GM23338 (cell line): ENCODE data around the gene NCKAP5. TPM values are rescaled to one million over a fixed set of nuclear protein-coding genes. Genes with fewer than 3 reads are reported as not detected.

Experiments
- ATAC-seq: fragments of 200-7000 bp; cut with Tn5 transposase; 3 replicates; pipeline ENCODE4 v1.9.1; 2020
- DNase-seq: peaks from one replicate; pipeline ENCODE4 v3.0.0-alpha.2; 2015; ENCODE audit warnings: low spot score
- H2AFZ ChIP-seq: fragments of 200-600 bp; sonication (generic); 2 replicates; pipeline ENCODE4 v1.8.0; 2016; ENCODE audit warnings: antibody characterized with exemption, mild to moderate bottlenecking, moderate library complexity
- H3F3A ChIP-seq: fragments of 200-600 bp; sonication (generic); replicated peaks from 2 replicates; pipeline ENCODE4 v1.8.0; 2017; ENCODE audit warnings: antibody characterized with exemption, mixed run types, low read depth
- H3K27ac ChIP-seq: fragments of 200-600 bp; sonication (generic); 2 replicates; pipeline ENCODE4 v1.6.1; 2016; ENCODE audit warnings: low read depth
- H3K27me3 ChIP-seq: fragments of 200-600 bp; sonication (generic); 2 replicates; pipeline ENCODE4 v1.8.0; 2016; ENCODE audit warnings: mild to moderate bottlenecking, mixed run types, moderate library complexity; ENCODE audit not compliant: insufficient read depth
- H3K36me3 ChIP-seq: fragments of 200-600 bp; sonication (generic); 2 replicates; pipeline ENCODE4 v1.8.0; 2016; ENCODE audit warnings: mild to moderate bottlenecking; ENCODE audit not compliant: insufficient read depth
- H3K4me1 ChIP-seq: fragments of 200-600 bp; sonication (generic); 2 replicates; pipeline ENCODE4 v1.8.0; 2016; ENCODE audit warnings: mild to moderate bottlenecking, moderate library complexity; ENCODE audit not compliant: insufficient read depth
- H3K4me2 ChIP-seq: fragments of 200-600 bp; sonication (generic); 2 replicates; pipeline ENCODE4 v1.7.1; 2017; ENCODE audit warnings: mixed run types
- H3K4me3 ChIP-seq: fragments of 200-600 bp; sonication (generic); 2 replicates; pipeline ENCODE4 v1.6.1; 2016; ENCODE audit warnings: mixed run types
- H3K79me2 ChIP-seq: fragments of 200-600 bp; sonication (generic); replicated peaks from 2 replicates; pipeline ENCODE4 v1.8.0; 2017; ENCODE audit warnings: mild to moderate bottlenecking; ENCODE audit not compliant: insufficient read depth
- H3K9me2 ChIP-seq: fragments of 200-600 bp; sonication (generic); 2 replicates; pipeline ENCODE4 v1.8.0; 2017; ENCODE audit not compliant: insufficient read depth
- H4K20me1 ChIP-seq: fragments of 200-600 bp; sonication (generic); replicated peaks from 2 replicates; pipeline ENCODE4 v1.8.0; 2017; ENCODE audit warnings: mild to moderate bottlenecking; ENCODE audit not compliant: insufficient read depth
- H3K27ac Mint-ChIP-seq: 2 replicates; pipeline ENCODE4 v1.8.0; 2020; ENCODE audit warnings: inconsistent platforms, mild to moderate bottlenecking, moderate library complexity, mixed read lengths
- H3K27me3 Mint-ChIP-seq: 3 replicates; pipeline ENCODE4 v1.8.0; 2022; ENCODE audit warnings: low read depth, mild to moderate bottlenecking, moderate library complexity, mixed read lengths, inconsistent platforms; ENCODE audit not compliant: insufficient read depth, poor library complexity
- H3K36me3 Mint-ChIP-seq: 3 replicates; pipeline ENCODE4 v1.8.0; 2021; ENCODE audit warnings: low read depth, mild to moderate bottlenecking, inconsistent platforms, moderate library complexity, mixed read lengths
- H3K4me1 Mint-ChIP-seq: 3 replicates; pipeline ENCODE4 v1.8.0; 2020; ENCODE audit warnings: mild to moderate bottlenecking, inconsistent platforms, mixed read lengths
- H3K4me3 Mint-ChIP-seq: 3 replicates; pipeline ENCODE4 v1.8.0; 2021; ENCODE audit warnings: moderate library complexity, mild to moderate bottlenecking, inconsistent platforms, mixed read lengths
- H3K9me3 Mint-ChIP-seq: 3 replicates; pipeline ENCODE4 v1.8.0; 2020; ENCODE audit warnings: moderate library complexity, mild to moderate bottlenecking, inconsistent platforms, mixed read lengths
- CREB1 ChIP-seq: fragments of 250-450 bp; sonication (Bioruptor Pico); IDR thresholded peaks from 2 replicates; pipeline ENCODE4 v1.5.0; 2020; ENCODE audit warnings: low read depth, mild to moderate bottlenecking, moderate library complexity
- CTCF ChIP-seq, 2 experiments: fragments of 200-600 bp in 1 of 2; sonication (generic) in 1 of 2; conservative IDR thresholded peaks; 2 replicates each; pipeline versions ENCODE4 v1.5.1 to v1.6.1; 2016 to 2017; ENCODE audit warnings: antibody characterized with exemption in 2 of 2, low read depth in 2 of 2, mild to moderate bottlenecking in 2 of 2, moderate library complexity in 1 of 2
- ETS1 ChIP-seq: IDR thresholded peaks from 2 replicates; pipeline ENCODE4 v1.6.1; 2016; ENCODE audit warnings: antibody characterized with exemption
- EZH2 ChIP-seq: fragments of 200-600 bp; sonication (generic); IDR thresholded peaks from one replicate; pipeline ENCODE4 v1.8.0; 2017; ENCODE audit warnings: antibody characterized with exemption, mild to moderate bottlenecking, low read depth; ENCODE audit not compliant: unreplicated experiment
- EZH2phosphoT487 ChIP-seq: fragments of 200-600 bp; sonication (generic); IDR thresholded peaks from one replicate; pipeline ENCODE4 v1.8.1; 2018; ENCODE audit warnings: antibody characterized with exemption; ENCODE audit not compliant: unreplicated experiment
- JUNB ChIP-seq: IDR thresholded peaks from one replicate; pipeline ENCODE4 v1.6.1; 2016; ENCODE audit warnings: antibody characterized with exemption; ENCODE audit not compliant: unreplicated experiment
- POLR2AphosphoS5 ChIP-seq: IDR thresholded peaks from 2 replicates; pipeline ENCODE4 v1.6.1; 2016; ENCODE audit warnings: antibody characterized with exemption, low read depth
- REST ChIP-seq: IDR thresholded peaks from one replicate; pipeline ENCODE4 v1.6.1; 2018; ENCODE audit warnings: antibody characterized with exemption; ENCODE audit not compliant: unreplicated experiment
- ZNF114 ChIP-seq: fragments of 250-450 bp; sonication (Bioruptor Pico); IDR thresholded peaks from 2 replicates; pipeline ENCODE4 v1.5.0; 2020; ENCODE audit warnings: mild to moderate bottlenecking, moderate library complexity
- ZNF331 ChIP-seq: fragments of 250-450 bp; sonication (Bioruptor Pico); IDR thresholded peaks from 2 replicates; pipeline ENCODE4 v1.5.0; 2020; ENCODE audit warnings: low read depth, mild to moderate bottlenecking, moderate library complexity
- ZNF462 ChIP-seq: fragments of 250-450 bp; sonication (Bioruptor Pico); IDR thresholded peaks from 2 replicates; pipeline ENCODE4 v1.5.0; 2020; ENCODE audit warnings: mild to moderate bottlenecking, moderate library complexity
- polyA plus RNA-seq: library from polyadenylated mRNA; unstranded; fragments of >200 nt; fragmentation: Nextera tagmentation; extraction: Ambion mirVana; gene quantifications from 2 replicates; pipeline ENCODE4 v1.2.1, GENCODE V29; 2016
- total RNA-seq: library from RNA; depleted of rRNA; stranded (reverse); fragments of >200 nt; shearing (Covaris generic); gene quantifications from 2 replicates; pipeline ENCODE4 v1.2.3, GENCODE V29; 2014

NCKAP5 gene
- total and polyA plus RNA-seq, 2 experiments from 2014 or later: 0.34 to 0.73 TPM

GRCh38 chr2:132636346-132636745 lies 931.9 kb downstream of the NCKAP5 start:
- no peak overlapping the region for H3K4me3 Mint-ChIP-seq
- H3K4me1 ChIP-seq: peaks cover 14% of the 10 kb centered on the region; the same call in 1 of the 2 replicates
- H3K27me3 ChIP-seq: no peaks in the 10 kb centered on the region
- H3K27ac Mint-ChIP-seq: no peak overlapping the region
- no peak overlapping the region for H2AFZ ChIP-seq
- H3K9me3 Mint-ChIP-seq: peaks cover 3% of the 10 kb centered on the region; the same call in 1 of the 3 replicates
- no peak overlapping the region for H3K4me2 ChIP-seq
- H3K4me3 ChIP-seq: no peak overlapping the region
- TF ChIP-seq POLR2AphosphoS5 (no peak), REST (no peak), EZH2 (no peak), ETS1 (no peak), CREB1 (CRISPR knock-in tag) (no peak), ZNF462 (CRISPR knock-in tag) (no peak), JUNB (no peak), EZH2phosphoT487 (no peak), ZNF114 (CRISPR knock-in tag) (no peak), CTCF (conservative IDR thresholded peaks at IDR 0.05; ENCODE audit: low read depth in 2 of 2) (no peak), ZNF331 (no peak)
- H3K79me2 ChIP-seq: no peaks in the 10 kb centered on the region
- no peaks in the 10 kb centered on the region for H3K36me3 ChIP-seq
- no peak overlapping the region for H3K27ac ChIP-seq
- no peaks in the 10 kb centered on the region for H3K36me3 Mint-ChIP-seq
- ATAC-seq (no peak), DNase-seq (no peak)
- no peaks in the 10 kb centered on the region for H3F3A ChIP-seq
- peaks cover 5% of the 10 kb centered on the region for H3K27me3 Mint-ChIP-seq
- H3K9me2 ChIP-seq: peaks cover 24% of the 10 kb centered on the region
- no peaks in the 10 kb centered on the region for H4K20me1 ChIP-seq
- peaks cover 22% of the 10 kb centered on the region for H3K4me1 Mint-ChIP-seq
